ENCODE results near the gene SKI.
"Not testable (repeated sequence)": the region's sequence is repeated elsewhere in the genome, so short reads cannot be mapped to it uniquely, and the experiment has no call there.

The SKI gene

DNA sequence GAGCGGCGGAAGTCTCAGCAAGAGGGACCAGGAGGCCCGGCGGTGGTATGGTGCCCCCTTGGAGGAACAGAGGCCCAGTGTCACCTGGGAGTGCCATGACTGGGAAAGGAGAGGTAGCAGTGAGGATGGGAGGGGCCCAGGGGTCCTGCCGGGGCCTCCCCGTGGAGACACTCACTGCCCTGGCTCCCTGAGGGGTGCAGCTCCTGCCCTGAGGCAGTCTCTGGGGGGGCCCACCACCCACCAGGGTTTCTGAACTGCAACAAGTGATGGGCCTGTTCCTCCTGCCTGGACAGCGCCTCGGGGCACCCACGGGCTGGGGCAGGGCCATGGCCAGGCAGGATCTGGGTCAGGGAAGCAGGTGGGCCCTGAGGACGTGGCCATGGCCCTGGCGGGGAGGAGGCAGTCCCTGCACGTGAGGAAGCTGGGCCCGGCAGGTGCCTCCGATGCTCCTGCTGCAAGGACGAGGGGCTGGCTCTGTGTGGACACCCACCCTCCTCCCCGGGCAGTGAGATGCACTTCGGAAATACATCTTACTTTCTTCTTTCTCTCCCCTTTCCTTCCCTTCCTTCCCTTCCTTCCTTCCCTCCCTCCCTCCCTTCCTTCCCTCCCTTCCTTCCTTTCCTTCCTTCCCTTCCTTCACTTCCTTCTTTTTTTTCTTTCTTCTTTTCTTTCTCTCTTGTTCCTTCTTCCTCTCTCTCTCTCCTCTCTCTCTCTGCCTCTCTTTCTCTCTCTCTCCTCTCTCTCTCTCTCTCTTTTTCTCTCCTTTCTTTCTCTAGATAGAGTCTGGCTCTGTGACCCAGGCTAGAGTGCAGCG is 96.6 kb downstream of the SKI start:
- Histone ChIP-seq H3K9ac (ENCODE audit: low read depth, low read length) (no peak overlapping the region), H3K27me3 (ENCODE audit: control insufficient read depth, insufficient read depth, low read length) (peaks cover 17% of the 10 kb centered on the region)

DNA sequence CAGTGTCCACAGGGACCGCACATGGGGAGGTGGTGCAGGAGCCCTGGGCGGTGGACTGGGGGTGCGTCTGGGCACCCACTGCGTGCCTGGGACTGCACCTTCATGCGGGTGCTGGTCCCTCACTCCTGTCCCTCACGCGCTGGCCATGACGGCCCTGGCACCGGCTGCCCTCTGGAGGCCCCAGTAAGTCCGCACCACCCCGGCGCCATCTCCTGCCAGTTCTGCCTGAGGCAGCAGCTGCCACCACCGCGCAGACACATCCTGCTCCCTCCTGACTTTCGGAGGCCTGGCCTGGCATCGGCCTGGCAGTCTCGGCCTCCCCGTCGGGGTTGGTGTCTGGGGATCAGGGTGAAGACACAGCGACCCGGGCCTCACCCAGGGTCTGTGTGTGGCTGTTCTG is 98.4 kb downstream of the SKI start:
- H3K4me2 ChIP-seq (ENCODE audit: low read length): no peak overlapping the region
- no peaks in the 10 kb centered on the region for H3K36me3 ChIP-seq (ENCODE audit: insufficient read depth, low read length)
- H3K27me3 ChIP-seq (ENCODE audit: control insufficient read depth, insufficient read depth, low read length): peaks cover 17% of the 10 kb centered on the region
- no peak overlapping the region for H3K9ac ChIP-seq (ENCODE audit: low read depth, low read length)
- no peaks in the 10 kb centered on the region for H3K9me3 ChIP-seq (replicated peaks; ENCODE audit: low read length)
- no peak overlapping the region for H3K4me3 ChIP-seq (ENCODE audit: low read length)
- peaks cover 28% of the 10 kb centered on the region for H3K4me1 ChIP-seq (ENCODE audit: control insufficient read depth, insufficient read depth, low read length)

More for the DNA sequence above, 96.6 kb downstream of the SKI start:
- H3K4me1 ChIP-seq (ENCODE audit: control insufficient read depth, insufficient read depth, low read length): peaks cover 25% of the 10 kb centered on the region
- H3K4me2 ChIP-seq (ENCODE audit: low read length): no peak overlapping the region
- no peak overlapping the region for H3K4me3 ChIP-seq (ENCODE audit: low read length)
- H3K9me3 ChIP-seq (replicated peaks; ENCODE audit: low read length): no peaks in the 10 kb centered on the region
- H3K36me3 ChIP-seq (ENCODE audit: insufficient read depth, low read length): no peaks in the 10 kb centered on the region

DNA sequence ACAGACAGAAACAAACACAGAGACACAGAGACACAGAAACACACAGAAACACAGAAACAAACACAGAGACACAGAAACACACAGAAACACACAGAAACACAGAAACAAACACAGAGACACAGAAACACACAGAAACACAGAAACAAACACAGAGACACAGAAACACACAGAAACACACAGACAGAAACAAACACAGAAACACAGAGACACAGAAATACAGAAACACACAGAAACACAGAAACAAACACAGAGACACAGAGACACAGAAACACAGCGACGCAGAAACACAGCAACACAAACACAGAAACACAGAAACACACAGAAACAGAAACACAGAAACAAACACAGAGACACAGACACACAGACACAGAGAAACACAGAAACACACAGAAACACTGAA is 99.0 kb downstream of the SKI start:
- H3K36me3 ChIP-seq (ENCODE audit: insufficient read depth, low read length); H3K4me2 ChIP-seq (ENCODE audit: low read length); H3K9ac ChIP-seq (ENCODE audit: low read depth, low read length); H3K4me3 ChIP-seq (ENCODE audit: low read length); H3K9me3 ChIP-seq (replicated peaks; ENCODE audit: low read length): not testable (repeated sequence)
- Histone ChIP-seq H3K4me1 (ENCODE audit: control insufficient read depth, insufficient read depth, low read length) (peaks cover 21% of the 10 kb centered on the region), H3K27me3 (ENCODE audit: control insufficient read depth, insufficient read depth, low read length) (peaks cover 17% of the 10 kb centered on the region)

DNA sequence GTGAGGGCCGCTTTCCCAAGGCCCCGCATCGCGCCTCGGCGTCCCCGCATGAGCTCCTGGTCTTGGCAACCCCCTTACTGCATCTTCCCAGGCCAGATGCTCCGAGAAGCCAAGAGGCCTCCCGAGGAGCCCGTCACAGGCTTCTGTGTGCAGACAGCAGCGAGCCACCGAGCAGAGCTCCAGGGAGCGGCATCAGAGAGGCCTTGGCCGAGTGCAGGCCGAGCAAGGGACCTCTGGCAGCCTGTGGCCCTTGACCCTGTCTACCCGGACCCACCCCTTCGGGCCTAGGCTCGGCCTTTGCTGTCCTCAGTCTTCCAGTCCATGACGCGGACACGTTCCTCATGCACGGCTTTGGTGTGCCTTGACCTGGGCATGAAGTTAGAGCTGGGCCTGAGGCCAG is 99.7 kb downstream of the SKI start:
- Histone ChIP-seq H3K4me1 (ENCODE audit: control insufficient read depth, insufficient read depth, low read length) (peaks cover 14% of the 10 kb centered on the region), H3K9me3 (replicated peaks; ENCODE audit: low read length) (no peaks in the 10 kb centered on the region), H3K4me2 (ENCODE audit: low read length) (no peak overlapping the region), H3K4me3 (ENCODE audit: low read length) (no peak overlapping the region), H3K36me3 (ENCODE audit: insufficient read depth, low read length) (no peaks in the 10 kb centered on the region), H3K9ac (ENCODE audit: low read depth, low read length) (no peak overlapping the region), H3K27me3 (ENCODE audit: control insufficient read depth, insufficient read depth, low read length) (peaks cover 13% of the 10 kb centered on the region)

DNA sequence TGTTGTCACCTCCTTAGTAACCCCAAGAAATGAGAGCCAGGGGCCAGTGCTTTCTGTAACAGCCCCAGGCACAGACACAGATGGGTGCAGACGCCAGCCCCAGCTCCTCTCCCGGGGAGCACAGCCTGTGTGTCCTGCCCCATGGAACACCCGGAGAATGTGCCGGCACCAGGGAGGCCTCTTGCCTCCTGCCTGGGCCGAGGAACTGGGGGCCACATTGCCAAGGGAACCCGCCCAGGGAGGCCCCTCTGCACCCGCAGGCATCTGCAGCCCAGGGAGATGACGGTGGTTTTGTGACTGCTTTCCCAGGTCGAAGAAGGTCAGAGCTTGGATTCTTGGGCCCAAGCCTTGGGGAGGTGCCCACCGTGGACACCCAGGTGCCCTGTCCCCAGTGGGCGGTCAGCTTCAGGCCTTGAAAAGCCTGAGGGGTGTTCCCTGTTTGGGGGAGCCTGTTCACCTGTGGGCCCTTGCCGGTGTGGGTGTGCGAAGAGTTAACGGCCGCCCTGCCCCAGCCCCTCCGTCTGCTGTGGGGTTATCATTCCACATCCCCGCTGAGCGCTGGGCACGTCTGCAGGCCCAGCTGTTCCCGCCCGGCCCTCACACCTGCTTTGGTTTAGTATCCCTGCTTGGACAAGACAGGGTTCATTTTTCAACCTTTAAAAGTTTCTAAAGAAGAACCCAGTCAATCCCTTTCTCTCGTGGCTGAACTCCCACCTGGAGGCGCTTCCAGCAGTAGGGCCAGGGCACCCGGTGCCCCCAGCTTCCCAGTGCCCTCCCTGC is 100.7 kb downstream of the SKI start:
- peaks cover 14% of the 10 kb centered on the region for H3K4me1 ChIP-seq (ENCODE audit: control insufficient read depth, insufficient read depth, low read length)
- no peaks in the 10 kb centered on the region for H3K9me3 ChIP-seq (replicated peaks; ENCODE audit: low read length)
- peaks cover 8% of the 10 kb centered on the region for H3K27me3 ChIP-seq (ENCODE audit: control insufficient read depth, insufficient read depth, low read length)
- H3K4me2 ChIP-seq (ENCODE audit: low read length): no peak overlapping the region
- H3K9ac ChIP-seq (ENCODE audit: low read depth, low read length): no peak overlapping the region
- H3K4me3 ChIP-seq (ENCODE audit: low read length): no peak overlapping the region
- no peaks in the 10 kb centered on the region for H3K36me3 ChIP-seq (ENCODE audit: insufficient read depth, low read length)

DNA sequence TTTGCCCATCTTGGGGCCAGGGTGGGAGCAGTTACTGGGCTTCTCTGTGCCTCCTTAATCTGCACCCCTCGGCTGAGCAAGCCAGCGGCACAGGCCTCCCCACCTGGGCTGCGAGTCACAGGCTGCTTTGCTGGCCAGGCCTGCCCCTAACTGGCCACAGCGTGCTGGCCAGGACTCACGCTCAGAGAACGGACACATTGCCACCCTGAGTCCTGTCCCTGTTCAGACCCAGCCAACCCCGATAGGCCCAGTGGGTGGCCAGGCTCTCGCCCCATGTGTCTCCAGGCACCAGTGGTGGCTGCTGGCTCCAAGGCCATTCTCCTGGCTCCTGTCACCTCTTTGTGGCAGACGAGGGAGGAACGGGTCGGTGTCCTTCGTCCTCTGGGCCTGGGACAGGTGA is 101.9 kb downstream of the SKI start:
- Histone ChIP-seq H3K4me3 (ENCODE audit: low read length) (no peak overlapping the region), H3K27me3 (ENCODE audit: control insufficient read depth, insufficient read depth, low read length) (no peaks in the 10 kb centered on the region), H3K36me3 (ENCODE audit: insufficient read depth, low read length) (no peaks in the 10 kb centered on the region), H3K4me2 (ENCODE audit: low read length) (peak overlapping the region; percentile 76), H3K4me1 (ENCODE audit: control insufficient read depth, insufficient read depth, low read length) (peaks cover 14% of the 10 kb centered on the region), H3K9me3 (replicated peaks; ENCODE audit: low read length) (no peaks in the 10 kb centered on the region), H3K9ac (ENCODE audit: low read depth, low read length) (peak overlapping the region; percentile 71)

DNA sequence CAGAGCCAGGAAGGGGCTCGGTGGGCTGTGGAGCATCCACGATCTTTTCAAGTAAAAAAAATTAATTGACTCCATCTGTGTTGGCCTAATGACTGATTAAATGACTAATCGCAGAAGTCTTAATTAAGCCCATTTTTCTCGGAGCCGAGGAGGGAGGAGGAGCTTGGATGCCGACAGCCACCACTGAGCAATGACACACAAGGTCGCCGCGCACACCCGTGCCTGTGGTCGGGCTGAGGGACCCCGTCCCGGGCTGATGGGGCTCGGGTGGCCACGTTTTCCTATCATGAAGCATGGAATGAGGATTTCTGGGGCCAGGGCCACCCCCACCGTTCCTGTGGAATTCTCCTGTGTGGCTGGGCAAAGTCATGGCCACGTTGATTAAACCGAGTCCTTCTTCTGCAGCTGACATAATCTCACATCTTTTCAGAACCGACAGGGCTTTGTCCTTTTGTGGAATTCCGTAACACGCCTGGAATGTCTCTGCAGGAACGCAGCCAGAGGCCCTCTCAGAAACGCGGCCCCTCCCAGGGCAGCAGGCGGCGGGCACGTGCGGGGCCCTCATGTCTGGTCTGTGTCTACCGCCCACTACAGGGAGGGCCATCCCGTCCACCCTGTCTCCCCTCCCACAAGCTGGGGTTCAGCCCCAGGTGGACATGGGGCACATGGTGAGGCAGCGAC is 102.5 kb downstream of the SKI start:
- no peaks in the 10 kb centered on the region for H3K9me3 ChIP-seq (replicated peaks; ENCODE audit: low read length)
- peak overlapping the region; percentile 54 for H3K4me3 ChIP-seq (ENCODE audit: low read length)
- H3K27me3 ChIP-seq (ENCODE audit: control insufficient read depth, insufficient read depth, low read length): peaks cover 6% of the 10 kb centered on the region
- H3K36me3 ChIP-seq (ENCODE audit: insufficient read depth, low read length): no peaks in the 10 kb centered on the region
- peaks cover 17% of the 10 kb centered on the region for H3K4me1 ChIP-seq (ENCODE audit: control insufficient read depth, insufficient read depth, low read length)
- peak overlapping the region; percentile 71 for H3K9ac ChIP-seq (ENCODE audit: low read depth, low read length)
- peak overlapping the region; percentile 76 for H3K4me2 ChIP-seq (ENCODE audit: low read length)

DNA sequence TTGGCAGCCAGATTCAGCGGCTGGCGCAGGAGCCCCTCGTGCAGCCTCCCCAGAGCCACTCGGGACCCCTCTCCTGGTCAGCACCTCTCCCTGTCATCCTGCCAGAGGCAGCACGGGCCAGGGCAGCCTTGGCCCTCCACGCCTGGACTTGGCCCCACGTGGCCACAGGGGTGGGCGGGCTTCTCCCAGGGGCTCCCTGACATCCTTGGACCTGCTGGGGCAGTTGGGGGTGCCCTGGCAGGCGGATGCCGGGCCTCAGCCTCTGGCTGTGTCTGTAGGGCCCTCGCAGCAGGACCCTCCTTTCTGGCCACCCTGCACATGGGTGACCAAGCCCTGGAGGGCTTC is 103.1 kb downstream of the SKI start:
- Histone ChIP-seq H3K4me1 (ENCODE audit: control insufficient read depth, insufficient read depth, low read length) (peaks cover 22% of the 10 kb centered on the region), H3K36me3 (ENCODE audit: insufficient read depth, low read length) (no peaks in the 10 kb centered on the region), H3K4me2 (ENCODE audit: low read length) (peak overlapping the region; percentile 76), H3K4me3 (ENCODE audit: low read length) (no peak overlapping the region), H3K27me3 (ENCODE audit: control insufficient read depth, insufficient read depth, low read length) (peaks cover 11% of the 10 kb centered on the region), H3K9ac (ENCODE audit: low read depth, low read length) (peak overlapping the region; percentile 71), H3K9me3 (replicated peaks; ENCODE audit: low read length) (no peaks in the 10 kb centered on the region)

DNA sequence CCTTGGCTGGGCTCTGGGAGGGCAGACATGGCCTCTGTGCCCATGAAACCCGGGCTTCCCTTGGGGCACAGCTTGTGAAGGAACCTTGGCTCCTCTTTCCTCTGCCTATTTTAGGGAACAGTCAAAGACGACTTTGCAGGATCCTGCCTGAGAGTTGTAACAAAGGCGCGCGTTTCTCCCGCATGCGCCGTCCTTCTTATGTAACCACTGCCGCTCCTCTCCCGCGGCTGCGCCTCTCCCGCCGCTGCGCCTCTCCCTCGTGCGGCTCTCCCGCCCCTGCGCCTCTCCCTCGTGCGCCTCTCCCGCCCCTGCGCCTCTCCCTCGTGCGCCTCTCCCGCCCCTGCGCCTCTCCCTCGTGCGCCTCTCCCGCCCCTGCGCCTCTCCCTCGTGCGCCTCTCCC is 103.5 kb downstream of the SKI start:
- peaks cover 13% of the 10 kb centered on the region for H3K27me3 ChIP-seq (ENCODE audit: control insufficient read depth, insufficient read depth, low read length)

DNA sequence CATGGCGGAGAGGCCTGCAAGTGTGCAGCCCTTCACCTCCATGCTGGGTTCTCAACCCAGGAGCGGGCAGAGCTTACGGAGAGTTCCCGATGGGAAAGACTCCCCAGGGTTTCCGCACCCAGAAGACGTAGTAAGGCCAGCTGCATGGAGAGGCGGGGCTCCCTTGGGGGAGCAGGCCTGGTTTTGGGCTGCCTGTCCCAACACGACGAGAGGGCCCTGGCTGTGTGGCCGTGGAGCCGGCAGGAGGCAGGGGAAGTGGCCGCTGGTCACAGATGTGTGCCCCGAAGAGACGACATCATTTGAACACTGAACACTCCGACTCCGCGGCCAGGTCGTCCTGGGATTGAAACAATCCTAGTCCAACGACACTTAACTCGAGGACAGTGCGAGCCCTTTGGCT is 106.2 kb downstream of the SKI start:
- Histone ChIP-seq H3K4me3 (ENCODE audit: low read length) (no peak overlapping the region), H3K36me3 (ENCODE audit: insufficient read depth, low read length) (no peaks in the 10 kb centered on the region), H3K4me2 (ENCODE audit: low read length) (no peak overlapping the region), H3K9me3 (replicated peaks; ENCODE audit: low read length) (no peaks in the 10 kb centered on the region), H3K9ac (ENCODE audit: low read depth, low read length) (no peak overlapping the region), H3K27me3 (ENCODE audit: control insufficient read depth, insufficient read depth, low read length) (peaks cover 16% of the 10 kb centered on the region), H3K4me1 (ENCODE audit: control insufficient read depth, insufficient read depth, low read length) (peaks cover 23% of the 10 kb centered on the region)

More for the DNA sequence above, 103.5 kb downstream of the SKI start:
- H3K9ac ChIP-seq (ENCODE audit: low read depth, low read length): peak overlapping the region; percentile 71
- not testable (repeated sequence) for H3K9me3 ChIP-seq (replicated peaks; ENCODE audit: low read length); H3K4me3 ChIP-seq (ENCODE audit: low read length); H3K36me3 ChIP-seq (ENCODE audit: insufficient read depth, low read length); H3K4me2 ChIP-seq (ENCODE audit: low read length)
- peaks cover 23% of the 10 kb centered on the region for H3K4me1 ChIP-seq (ENCODE audit: control insufficient read depth, insufficient read depth, low read length)

DNA sequence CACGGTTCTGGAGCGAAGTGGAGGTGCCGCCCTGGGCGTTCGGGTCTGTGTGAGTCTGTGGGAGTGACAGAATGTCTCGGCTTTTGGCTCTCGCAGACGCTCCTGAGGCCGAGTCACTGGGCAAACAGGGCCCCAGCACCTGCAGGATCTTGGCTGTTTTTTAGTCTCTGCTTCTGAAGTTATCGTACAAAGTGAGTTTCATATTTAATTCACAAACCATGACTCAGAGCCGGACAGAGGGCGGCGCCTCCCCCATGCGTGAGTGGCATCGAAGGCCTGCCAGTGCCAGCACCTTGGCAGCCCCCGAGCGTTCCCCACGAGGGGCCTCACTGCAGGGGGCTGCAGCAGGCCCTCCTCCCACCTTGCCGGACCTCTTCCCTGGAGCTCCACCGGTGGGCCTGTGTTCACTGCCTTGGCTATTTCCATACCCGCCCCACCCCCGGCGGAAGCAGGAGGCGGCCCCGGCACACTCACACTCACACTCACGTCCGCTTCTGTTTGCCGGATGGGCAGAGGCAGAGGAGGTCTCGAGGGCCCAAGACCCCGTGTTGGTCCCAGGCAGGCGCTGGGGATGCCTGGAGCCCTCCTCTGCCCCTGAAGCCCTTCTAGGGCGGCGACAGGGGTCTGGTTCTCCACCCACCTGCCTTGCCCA is 106.9 kb downstream of the SKI start:
- Histone ChIP-seq H3K9me3 (replicated peaks; ENCODE audit: low read length) (no peaks in the 10 kb centered on the region), H3K27me3 (ENCODE audit: control insufficient read depth, insufficient read depth, low read length) (peaks cover 16% of the 10 kb centered on the region), H3K4me2 (ENCODE audit: low read length) (no peak overlapping the region), H3K4me3 (ENCODE audit: low read length) (no peak overlapping the region), H3K9ac (ENCODE audit: low read depth, low read length) (no peak overlapping the region), H3K36me3 (ENCODE audit: insufficient read depth, low read length) (no peaks in the 10 kb centered on the region), H3K4me1 (ENCODE audit: control insufficient read depth, insufficient read depth, low read length) (peaks cover 21% of the 10 kb centered on the region)
